NCI-H510A treated with DMSO at 0.1 percent for 48 hours (cell line): Measurements from ENCODE around the gene TBC1D22A.

ENCODE experiments used
- DNase-seq: peaks from one replicate; lab custom pipeline; 2025; lab: John Stamatoyannopoulos, UW

Gene TBC1D22A

DNA sequence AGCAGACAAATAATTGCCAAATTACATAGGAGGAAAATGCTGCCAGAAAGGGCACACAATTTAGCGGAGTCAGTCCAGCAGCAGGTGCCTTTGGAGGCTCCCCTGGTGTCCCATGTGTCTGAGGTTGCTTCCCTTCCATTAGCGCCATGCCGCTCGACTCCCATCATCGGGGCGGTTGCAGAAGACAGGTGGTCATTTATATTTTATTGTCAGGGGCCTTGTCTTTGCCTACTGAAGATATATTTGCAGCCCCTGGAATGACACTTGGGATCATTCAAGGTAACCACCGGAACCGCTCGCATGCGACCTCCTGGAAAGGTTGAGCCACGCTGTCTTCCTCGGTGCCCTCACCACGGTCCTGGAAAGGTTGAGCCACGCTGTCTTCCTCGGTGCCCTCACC is 298.3 kb downstream of the TBC1D22A start:
- DNase-seq: no peak

DNA sequence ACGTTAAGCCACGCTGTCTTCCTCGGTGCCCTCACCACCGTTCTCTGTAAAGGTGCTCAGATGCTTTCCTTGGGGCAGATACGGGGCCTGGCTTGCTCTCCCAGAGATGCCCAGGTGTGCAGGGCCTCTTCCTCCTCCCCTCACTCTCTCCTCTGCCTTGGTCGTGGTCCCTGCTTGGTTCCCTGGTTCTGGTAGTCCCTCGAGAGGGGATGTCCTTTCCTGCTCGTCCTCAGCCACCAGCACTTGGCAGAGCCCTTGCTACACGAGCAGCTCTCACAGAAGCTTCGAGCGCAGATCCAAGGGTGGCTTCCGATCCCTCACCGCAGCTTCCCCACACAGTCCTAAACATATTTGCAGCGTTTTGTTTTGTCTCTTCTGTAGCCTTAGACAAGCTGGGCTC is 298.8 kb downstream of the TBC1D22A start:
- DNase-seq: no peak

DNA sequence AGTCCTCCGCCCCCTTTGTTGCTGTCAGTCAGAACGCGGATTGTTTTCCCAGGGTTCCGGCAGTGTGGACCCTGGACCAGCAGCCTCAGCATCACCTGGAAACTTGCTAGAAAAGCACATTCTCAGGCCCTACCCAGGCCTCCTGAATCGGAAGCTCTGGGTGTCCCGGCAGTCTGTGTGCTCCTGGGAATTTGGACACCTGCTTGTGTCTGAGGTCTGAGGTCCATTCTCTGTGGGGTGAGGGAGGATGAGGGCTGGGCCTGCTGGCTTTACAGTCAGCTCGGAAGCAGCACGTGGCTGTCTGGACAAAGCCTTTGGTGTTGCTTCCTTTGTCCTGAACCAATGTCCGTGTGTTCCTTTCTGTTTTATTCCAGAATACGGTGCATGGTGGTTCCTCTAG is 299.7 kb downstream of the TBC1D22A start:
- no peak for DNase-seq

DNA sequence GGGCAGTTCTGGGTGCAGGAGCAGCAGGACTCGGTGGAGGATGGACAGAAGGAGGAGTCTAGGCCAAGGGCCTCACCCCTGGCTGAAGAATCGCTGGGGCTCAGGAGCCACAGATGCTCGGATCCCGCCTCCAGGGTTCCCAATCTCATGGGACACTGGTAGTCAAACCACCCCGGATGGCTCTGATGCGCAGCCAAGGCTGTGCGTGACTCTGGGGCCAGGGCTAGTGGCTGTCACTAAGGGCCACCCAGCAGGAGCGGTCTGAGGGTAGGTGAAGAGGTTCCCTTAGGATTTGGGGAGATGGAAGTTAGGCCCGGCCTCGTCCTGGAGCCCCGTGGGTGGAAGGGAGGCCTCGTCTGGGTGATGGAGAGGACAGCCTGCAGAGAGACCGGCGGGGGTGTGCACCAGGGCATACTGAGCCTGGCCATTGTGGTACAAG is 300.6 kb downstream of the TBC1D22A start:
- no peak for DNase-seq

DNA sequence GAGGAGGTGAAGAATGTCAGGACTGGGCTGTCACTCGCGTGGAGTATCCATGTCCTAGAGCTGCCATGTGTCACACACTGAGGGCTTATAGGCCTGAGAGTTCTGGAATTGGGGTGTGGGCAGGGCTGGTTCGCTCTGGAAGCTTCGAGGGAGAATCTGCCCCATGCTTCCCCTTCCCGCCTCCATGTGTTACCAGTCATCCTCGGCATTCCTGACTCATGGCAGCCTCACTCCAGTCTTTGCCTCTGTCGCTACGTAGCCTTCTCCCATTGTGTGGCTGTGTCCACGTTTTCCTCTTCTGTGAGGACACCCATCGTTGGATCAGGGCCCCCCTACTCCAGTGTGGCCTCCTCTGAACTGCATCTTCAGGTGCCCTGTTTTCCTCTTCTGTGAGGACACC is 301.2 kb downstream of the TBC1D22A start:
- DNase-seq: no peak

DNA sequence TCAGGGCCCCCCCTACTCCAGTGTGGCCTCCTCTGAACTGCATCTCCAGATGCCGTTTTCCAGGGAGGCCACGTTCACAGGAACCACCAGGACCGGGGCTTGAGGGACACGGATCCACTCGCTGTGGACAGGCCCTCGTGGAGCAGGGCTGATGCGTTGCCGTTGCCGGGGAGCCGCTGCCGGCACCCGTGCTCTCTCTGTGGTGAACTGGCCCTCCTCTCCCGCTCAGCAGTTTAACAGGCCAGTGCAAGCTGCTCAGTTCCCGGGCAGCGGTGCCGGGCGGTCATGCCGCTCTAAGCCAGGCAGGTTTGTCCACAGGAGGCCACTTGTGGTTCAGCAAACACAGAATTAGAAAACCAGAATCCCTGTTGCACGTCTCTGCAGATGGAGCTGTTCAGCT is 301.6 kb downstream of the TBC1D22A start:
- no peak for DNase-seq

DNA sequence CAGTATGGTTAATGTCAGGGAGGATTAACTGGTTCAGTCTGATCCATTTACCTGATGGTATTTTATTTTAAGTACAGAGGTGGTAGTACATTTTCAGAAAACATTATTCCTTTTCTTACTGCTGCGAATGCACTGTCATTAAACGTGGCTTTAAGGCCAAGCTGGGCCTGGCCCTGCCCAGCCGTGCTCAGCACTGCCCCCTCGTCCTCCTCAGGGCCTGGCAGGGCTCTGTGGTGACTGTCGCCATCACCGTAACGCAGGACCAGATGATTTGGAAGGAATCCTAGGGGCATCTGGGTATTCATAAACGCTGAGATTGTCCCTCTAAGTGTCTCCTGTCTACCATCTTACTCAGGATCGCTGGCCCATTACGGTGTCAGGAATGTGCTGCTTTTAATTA is 302.0 kb downstream of the TBC1D22A start:
- DNase-seq: no peak

DNA sequence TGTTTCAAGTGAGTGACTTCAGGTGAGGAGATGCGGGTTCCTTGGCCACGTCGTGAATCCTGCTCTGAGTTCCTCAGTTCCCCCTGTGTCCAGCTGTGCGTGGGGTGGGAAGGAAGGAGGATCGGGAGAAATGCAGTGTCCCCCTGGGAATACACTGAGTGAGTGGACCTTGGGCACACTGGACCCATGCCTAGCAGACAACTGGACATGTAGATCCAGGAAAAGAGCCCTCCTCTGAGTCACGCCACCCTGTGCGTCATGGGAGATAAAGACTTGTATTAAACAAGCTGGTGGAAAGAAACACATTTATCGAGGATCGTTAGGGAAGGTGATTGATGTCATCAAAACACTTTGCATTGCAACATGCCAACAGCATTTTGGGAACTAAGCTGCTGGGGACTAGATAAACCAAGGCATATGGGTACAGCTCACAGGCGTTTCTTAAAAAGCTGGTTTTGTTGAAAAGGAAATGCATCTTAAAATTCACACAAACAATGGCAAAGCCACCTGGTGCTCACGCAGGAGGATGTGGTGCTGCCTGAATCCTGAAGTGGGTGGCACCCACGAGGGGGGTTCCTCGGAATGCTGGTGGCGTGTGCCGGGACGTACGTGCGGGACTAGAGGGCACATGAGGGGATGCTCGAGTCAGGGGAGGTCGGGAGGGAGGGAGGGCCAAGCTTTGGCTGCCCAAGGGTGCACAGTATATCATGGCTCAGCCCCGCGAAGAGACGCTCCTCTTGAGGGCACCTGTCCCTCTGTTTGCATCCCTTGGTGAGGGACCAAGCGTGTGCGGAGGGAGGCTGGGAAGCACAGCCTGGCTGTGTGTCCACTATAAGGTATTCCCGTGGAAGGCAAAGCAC is 303.5 kb downstream of the TBC1D22A start:
- no peak for DNase-seq

DNA sequence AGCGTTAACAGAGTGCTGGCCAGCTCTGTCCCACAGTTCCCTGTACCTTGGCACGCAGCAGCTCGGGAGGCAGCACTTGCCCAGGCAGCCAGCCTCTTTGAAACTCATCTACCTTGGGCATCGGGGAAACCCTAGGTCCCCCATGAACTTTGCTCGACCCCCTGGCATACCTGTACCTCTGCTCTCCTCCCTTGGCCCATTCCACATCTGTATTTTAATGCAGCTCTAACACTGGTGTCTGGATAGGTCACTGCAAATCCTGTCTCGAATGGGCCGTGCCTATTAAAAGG is 304.1 kb downstream of the TBC1D22A start:
- no peak for DNase-seq

DNA sequence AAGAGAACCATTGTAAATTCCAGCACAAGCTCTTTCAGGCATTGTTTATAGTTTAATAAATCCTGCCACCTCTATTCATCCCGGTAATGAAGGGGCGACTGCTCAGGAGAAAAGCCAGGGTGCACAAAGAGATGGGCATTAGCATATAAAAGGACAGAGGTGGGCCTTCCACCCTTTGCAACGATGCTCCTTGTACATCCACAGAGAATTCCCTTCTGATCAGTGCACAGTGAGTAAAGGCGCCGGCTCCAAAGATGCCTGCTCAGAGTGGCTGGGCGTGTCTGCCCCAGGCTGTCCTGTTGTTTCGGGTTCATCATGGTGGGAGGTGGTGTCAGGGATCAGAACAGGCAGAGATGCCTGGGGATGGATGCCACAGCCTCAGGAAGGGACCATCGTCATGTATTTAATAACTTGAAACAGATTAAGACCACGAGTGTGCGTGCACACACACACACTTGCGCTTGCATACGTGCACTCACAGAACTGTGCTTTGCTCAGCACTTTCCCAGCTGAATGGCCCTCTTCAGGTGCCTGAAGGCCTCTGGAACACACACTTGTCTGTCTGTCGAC is 305.0 kb downstream of the TBC1D22A start:
- DNase-seq: no peak

DNA sequence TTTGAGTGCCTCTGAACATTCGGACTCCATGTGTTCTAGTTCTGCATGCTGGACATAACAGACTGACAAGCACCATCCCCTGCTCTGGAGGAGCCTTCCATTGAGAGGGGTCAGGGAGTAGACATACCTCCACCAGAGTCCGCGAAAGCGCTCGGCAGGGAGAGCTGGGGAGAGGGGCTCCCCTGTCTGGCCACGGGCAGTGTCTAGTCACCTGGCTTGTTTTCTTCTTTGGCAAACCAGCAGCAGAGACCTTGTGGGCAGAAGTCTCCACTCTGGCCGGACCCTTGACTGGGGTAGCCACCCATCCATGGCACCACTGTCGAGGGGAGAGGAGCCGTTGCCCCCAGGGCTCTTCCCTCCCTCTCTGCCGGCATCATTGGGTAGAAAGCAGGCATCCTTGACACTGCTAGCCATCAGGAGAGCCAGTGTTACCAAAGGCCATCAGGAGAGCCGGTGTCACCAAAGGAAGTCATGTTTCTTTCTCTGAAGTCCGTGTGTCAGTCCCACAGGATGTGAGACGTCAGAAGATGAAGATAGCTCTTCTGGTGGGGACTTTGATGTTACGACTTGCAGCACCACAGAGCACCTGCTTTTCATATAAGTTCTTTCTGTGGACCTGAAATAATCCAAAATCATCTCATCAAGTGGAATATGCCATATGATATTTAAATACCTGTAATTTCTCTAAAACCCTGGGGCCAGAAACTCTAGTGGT is 305.6 kb downstream of the TBC1D22A start:
- DNase-seq: no peak

DNA sequence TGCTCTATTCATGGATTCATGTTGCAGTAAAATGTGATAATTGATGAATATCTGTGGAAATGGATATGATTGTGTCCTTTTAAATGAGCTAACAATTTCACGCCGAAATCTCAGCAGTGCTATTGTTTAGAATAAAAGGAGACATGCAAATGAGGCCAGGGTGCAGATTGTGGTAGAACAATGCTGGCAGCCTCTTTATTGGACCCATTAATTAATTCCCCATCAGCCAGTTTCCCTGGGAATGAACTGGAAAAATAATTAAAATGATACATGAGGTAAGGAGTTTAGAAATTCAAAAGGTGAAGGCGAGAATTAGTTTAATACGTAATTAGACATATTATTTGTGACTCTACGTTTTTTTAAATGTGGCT is 306.2 kb downstream of the TBC1D22A start:
- DNase-seq: no peak

DNA sequence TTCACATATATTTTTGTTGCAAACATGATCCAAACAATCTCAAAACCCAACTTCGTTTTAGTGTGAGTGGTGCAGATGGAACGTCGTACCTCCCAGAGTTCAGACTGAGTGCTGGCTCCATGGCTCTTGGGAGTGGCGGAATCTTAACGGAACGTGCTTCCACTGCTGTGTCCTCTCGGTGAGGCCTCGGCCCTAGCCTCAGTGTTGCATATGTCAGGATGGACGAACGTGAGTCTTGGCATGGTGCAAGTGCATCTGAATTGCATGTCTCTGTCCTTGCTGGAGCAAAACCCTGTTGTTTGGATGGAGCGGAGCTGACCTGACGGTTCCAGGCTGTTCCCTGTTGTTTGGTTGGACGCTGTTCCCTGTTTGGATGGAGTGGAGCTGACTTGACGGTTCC is 306.8 kb downstream of the TBC1D22A start:
- no peak for DNase-seq

DNA sequence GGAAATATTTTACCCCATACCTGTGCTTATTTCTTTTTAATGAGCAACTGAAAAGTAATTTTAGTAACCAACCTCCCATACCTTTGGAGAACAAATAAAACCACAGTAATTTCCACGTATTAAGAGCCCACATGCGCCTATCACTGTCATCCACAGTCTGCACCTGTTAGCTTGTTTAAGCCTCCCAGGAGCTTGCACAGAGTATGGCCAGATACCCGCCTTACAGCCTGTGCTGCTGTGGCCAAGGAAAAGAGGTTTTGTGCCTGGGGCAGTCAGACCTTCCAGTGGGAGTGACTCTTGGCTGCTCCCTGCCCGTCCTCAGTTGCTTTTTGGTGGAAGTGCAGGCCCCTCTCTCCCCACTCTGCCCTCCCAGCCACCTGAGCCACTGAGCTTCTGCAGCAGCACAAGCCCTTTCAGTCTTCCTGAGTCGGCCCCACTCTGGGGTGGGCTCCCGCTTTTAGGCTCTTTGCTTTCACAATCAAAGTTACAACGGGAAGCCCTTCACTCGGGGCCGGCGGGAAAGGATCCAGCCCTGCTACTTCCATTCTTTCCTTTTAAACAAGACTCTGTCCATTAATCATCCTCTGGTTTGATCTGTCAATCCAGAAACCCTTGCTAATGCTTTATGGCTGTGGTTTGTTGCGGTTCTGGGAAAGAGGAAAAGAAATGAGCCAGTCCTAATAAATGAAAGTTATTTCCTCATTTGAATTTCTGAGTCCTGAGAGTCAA is 308.8 kb downstream of the TBC1D22A start:
- no peak for DNase-seq

DNA sequence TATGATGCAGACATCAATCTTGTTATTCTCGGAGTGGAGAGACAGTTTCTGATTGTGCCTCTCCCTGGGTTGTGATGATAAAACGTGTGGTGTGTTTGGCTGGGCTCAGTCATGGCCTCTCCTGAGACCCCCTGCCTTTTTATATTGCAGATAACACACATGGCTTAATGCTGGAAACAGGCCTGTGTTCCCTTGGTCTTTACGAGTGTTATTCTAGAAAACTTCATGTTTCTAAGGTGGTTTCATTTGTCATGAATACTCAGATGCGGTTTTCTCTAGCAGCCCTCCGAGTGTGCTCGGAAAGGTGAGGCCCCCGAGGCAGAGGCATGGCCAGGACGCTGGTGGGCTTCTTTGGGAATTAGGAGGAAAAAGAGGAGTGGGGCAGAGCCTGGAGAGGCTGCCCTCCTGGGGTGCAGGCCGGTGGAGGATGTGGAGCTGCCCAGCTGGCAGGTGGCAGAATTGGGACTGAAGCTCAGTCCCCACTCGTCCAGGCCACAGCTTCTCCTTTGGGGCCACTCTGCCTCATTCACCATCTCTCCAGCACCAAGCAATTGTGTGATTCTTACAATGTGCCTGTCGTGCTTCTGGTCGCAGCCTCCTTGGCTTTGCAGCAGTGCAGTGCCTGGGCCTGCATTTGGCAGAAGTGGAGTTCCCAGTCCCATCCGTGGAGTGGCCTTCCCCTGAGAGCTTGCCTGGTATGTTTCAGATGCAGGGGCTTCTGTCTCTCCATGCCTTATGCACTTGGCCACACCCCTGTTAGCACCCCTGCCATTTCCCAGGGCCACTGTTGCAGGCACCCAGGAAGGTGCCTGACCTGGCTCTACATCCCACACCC is 309.6 kb downstream of the TBC1D22A start:
- DNase-seq: no peak

DNA sequence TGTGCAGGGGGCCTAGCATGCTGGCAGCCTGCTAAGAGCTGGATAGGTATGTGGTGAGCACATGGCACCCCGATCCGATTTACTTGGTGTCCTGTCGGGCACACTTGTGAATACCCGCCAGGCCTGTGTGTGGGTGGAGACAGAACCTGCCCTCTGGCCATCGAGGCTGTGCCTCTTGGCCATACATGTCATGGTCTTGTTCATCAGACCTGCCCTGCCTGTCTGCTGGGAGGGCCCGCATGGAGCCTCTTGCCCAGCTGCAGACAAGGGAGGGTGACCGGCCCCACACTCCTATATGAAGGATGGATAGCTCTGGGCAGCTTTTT is 310.2 kb downstream of the TBC1D22A start:
- DNase-seq: no peak

DNA sequence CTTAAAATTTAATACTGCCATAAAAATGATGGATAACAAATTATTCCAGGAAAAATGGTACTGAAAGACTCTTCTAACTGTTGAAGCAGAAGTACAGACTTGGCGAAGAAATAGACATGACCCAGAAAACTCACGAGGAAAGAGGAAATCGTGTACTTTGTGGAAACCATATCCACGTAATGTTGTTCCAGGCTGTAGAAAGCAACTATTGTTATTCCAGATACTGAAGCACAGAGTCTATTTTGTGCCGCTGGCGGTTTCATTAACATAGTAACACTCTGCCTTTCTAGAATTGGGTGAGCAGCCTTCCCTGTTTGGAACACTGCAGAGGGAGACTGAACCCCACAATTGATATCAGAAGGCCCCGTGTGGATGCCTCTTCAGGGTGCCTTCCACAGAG is 310.6 kb downstream of the TBC1D22A start:
- no peak for DNase-seq

DNA sequence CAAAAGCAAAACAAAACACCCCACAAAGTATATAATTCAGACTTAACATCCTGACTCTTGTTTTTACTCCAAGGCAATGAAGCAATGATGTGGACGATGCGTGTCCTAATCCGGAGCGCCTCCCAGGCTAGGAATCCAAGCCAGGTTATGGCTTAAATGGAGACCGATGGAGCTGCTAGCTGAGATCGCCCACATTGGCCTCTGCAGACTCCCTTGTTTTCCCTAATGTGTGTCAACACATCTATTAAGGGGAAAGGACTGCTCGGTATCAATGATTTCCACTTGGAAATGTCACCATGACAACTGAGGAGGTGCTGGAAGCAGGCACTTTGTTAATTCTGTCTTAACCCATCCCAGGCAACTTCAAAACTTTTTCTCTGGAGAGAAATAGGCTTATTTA is 311.7 kb downstream of the TBC1D22A start:
- DNase-seq: no peak

DNA sequence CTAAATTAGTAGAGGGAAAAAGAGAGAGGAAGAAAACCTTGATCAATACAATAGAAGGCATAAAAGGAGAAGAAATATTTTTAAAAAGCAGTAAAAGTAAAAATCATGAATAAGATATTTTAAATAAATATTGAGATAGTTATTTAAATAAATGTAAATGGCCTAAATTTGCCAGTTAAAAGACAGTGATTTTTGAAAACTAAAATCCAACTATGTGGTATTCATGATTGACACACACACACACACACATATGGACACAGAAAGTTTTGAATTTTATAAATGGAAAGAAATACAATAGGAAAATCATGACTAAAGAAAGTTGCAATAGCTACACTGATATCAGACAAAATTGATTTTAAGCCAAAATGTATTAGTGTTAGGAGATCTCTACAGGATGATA is 313.1 kb downstream of the TBC1D22A start:
- no peak for DNase-seq

DNA sequence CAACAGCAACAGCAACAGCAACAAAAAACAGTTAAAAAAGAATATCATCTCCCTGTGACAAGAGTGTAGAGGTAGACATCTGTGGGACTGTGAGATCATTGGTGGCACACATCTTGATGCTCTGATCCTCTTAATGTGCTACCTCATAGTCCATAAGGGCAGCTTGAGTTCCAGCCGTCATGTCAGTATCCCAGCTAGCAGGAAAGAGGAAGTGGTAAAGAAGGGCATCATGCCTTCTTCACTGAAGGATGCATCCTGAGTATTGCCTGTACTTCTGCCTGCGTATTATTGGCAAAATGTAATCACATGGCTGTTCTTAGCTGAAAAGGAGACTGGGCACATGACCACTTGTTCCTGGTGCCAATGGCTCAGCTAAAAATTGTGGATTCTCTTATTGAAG is 314.3 kb downstream of the TBC1D22A start:
- no peak for DNase-seq

DNA sequence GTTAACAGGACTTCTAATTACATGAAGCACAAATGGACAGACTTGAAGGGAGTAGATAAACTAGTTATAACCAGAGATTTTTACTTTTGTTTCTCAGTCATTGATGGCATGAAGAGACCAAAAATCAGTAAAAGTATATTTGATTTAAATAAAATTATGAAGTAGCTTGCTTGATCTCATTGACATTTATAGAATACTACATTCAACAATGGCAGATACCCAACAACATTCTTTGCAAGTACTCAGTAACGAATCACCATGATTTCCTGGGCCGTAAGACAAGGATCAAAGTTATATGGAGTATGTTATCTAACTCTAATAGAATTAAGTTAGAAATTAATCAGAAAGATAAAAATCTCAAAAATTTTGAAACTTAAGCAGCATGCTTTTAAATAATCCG is 317.6 kb downstream of the TBC1D22A start:
- DNase-seq: no peak

DNA sequence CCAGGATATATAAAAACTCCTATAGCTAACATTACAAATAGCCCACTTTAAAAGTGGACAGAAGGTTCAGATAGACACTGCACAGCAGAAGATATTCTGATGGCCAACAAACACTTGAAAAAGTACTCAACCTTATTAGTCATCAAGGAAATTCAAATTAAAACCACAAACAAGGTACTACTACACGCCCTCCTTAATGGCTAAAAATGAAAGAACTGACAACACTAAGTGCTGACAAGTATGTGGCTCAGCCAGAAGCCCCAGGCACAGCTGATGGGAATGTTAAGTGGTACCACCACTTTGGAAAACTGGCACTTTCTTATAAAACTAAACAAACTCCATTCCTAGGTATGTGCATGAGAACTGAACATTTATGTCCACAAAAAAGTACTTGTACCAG is 320.1 kb downstream of the TBC1D22A start:
- DNase-seq: no peak
